Measurements from ENCODE around the gene CYP11A1. TPM values are rescaled to one million over a fixed set of nuclear protein-coding genes. Genes with fewer than 3 reads are reported as not detected.

Gene CYP11A1
- polyA plus RNA-seq, 3 donors, result not detected

DNA sequence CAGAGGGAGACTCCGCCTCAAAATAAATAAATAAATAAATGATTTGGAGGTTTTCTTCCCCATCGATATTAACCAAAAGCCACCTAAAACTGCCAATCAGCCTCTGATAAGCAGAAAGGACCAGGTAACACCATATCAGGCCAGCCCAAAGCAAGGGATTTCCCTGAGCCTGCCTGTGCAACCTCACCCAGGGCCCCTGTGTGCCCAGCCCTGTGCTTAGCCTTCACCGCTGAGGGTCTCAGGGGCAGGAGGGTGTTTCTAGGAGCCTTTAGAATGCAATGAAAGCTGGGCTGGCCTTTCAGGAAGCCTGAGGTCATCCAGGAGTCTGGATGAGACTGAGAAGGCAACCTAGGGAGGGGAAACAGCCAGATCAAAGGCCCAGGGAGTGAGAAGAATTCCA is 35.4 kb downstream of the CYP11A1 start:
- H3K27ac ChIP-seq (ENCODE audit: low read depth in 1 of 2, low read length in 2 of 2), result no peak overlapping the region
- DNase-seq, result no peak
- no peaks in the 10 kb centered on the region for H3K27me3 ChIP-seq (ENCODE audit: control insufficient read depth in 2 of 2, insufficient read depth in 2 of 2, low read length in 2 of 2)
- Mint-ChIP-seq H3K27ac (no peak overlapping the region), H3K36me3 (no peaks in the 10 kb centered on the region), H3K9me3 (peaks cover 7 to 16% (median 13%) of the 10 kb centered on the region in 7 donors), H3K27me3 (ENCODE audit: low read depth in 3 of 3) (peaks cover 3 to 6% (median 5%) of the 10 kb centered on the region in 3 donors), H3K4me3 (no peak overlapping the region), H3K4me1 (peaks cover 2% of the 10 kb centered on the region)
- no peak overlapping the region for H3K4me3 ChIP-seq (replicated peaks in 1 of 3; ENCODE audit: low read depth in 2 of 3, low read length in 3 of 3)
- H3K4me1 ChIP-seq (ENCODE audit: control insufficient read depth in 1 of 2, insufficient read depth in 2 of 2, low read length in 2 of 2), result no peaks in the 10 kb centered on the region
- TF ChIP-seq, protein P1, sequence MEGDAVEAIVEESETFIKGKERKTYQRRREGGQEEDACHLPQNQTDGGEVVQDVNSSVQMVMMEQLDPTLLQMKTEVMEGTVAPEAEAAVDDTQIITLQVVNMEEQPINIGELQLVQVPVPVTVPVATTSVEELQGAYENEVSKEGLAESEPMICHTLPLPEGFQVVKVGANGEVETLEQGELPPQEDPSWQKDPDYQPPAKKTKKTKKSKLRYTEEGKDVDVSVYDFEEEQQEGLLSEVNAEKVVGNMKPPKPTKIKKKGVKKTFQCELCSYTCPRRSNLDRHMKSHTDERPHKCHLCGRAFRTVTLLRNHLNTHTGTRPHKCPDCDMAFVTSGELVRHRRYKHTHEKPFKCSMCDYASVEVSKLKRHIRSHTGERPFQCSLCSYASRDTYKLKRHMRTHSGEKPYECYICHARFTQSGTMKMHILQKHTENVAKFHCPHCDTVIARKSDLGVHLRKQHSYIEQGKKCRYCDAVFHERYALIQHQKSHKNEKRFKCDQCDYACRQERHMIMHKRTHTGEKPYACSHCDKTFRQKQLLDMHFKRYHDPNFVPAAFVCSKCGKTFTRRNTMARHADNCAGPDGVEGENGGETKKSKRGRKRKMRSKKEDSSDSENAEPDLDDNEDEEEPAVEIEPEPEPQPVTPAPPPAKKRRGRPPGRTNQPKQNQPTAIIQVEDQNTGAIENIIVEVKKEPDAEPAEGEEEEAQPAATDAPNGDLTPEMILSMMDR (IDR thresholded peaks at IDR 0.05), result no peak
- H3K9ac ChIP-seq (ENCODE audit: insufficient read depth, low read length, poor library complexity, severe bottlenecking), result no peak overlapping the region
- no peak overlapping the region for H2AFZ ChIP-seq (ENCODE audit: insufficient read depth, low read depth, low read length, poor library complexity, severe bottlenecking)
- intact Hi-C loops (cut with micrococcal nuclease), result no loop called here
- WGBS (ENCODE audit: insufficient coverage), result 100% methylated on average over 1 of the region's 3 CpGs
- H3K4me2 ChIP-seq (replicated peaks; ENCODE audit: extremely low read depth, low read length, poor library complexity, severe bottlenecking), result no peak overlapping the region
- peaks cover 5 to 15% of the 10 kb centered on the region in 2 donors for H3K9me3 ChIP-seq (replicated peaks in 1 of 2; ENCODE audit: control insufficient read depth in 1 of 2, insufficient read depth in 1 of 2, low read length in 2 of 2)
- no peaks in the 10 kb centered on the region for H4K20me1 ChIP-seq (ENCODE audit: insufficient read depth, low read length)
- H3K79me2 ChIP-seq (ENCODE audit: insufficient read depth, low read length), result no peaks in the 10 kb centered on the region
- H3K36me3 ChIP-seq (replicated peaks in 1 of 2; ENCODE audit: control insufficient read depth in 1 of 2, insufficient read depth in 2 of 2, low read length in 2 of 2), result no peaks in the 10 kb centered on the region

DNA sequence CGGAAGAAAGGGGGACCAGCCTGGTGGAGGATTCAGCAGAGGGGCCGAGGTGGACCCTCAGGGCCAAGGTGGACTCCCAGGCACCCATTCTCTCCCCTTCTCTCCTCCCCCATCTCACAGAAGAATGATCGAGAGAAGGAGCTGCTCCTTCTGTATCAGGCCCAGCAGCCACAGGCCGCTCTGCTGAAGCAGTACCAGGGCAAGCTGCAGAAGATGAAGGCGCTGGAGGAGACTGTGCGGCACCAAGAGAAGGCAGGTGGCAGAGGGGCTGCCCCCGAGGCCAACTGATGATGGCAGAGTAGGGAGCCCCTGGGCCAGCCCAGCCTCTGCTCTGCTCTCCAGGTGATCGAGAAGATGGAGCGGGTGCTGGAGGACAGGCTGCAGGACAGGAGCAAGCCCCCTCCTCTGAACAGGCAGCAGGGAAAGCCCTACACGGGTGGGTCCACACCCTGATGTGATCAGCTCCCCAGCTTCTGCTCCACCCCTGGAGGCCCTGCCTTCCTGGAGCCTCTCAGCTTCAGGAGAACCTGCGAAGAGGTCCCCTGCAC is 36.5 kb downstream of the CYP11A1 start:
- Histone ChIP-seq H2AFZ (ENCODE audit: insufficient read depth, low read depth, low read length, poor library complexity, severe bottlenecking) (no peak overlapping the region), H3K4me1 (ENCODE audit: control insufficient read depth in 1 of 2, insufficient read depth in 2 of 2, low read length in 2 of 2) (no peaks in the 10 kb centered on the region), H3K4me3 (replicated peaks in 1 of 3; ENCODE audit: low read depth in 2 of 3, low read length in 3 of 3) (no peak overlapping the region), H3K79me2 (ENCODE audit: insufficient read depth, low read length) (no peaks in the 10 kb centered on the region), H3K27me3 (ENCODE audit: control insufficient read depth in 2 of 2, insufficient read depth in 2 of 2, low read length in 2 of 2) (no peaks in the 10 kb centered on the region), H3K36me3 (replicated peaks in 1 of 2; ENCODE audit: control insufficient read depth in 1 of 2, insufficient read depth in 2 of 2, low read length in 2 of 2) (no peaks in the 10 kb centered on the region), H3K9ac (ENCODE audit: insufficient read depth, low read length, poor library complexity, severe bottlenecking) (no peak overlapping the region), H3K9me3 (replicated peaks in 1 of 2; ENCODE audit: control insufficient read depth in 1 of 2, insufficient read depth in 1 of 2, low read length in 2 of 2) (peaks cover 5 to 15% of the 10 kb centered on the region in 2 donors), H3K4me2 (replicated peaks; ENCODE audit: extremely low read depth, low read length, poor library complexity, severe bottlenecking) (no peak overlapping the region), H4K20me1 (ENCODE audit: insufficient read depth, low read length) (no peaks in the 10 kb centered on the region), H3K27ac (ENCODE audit: low read depth in 1 of 2, low read length in 2 of 2) (no peak overlapping the region)
- intact Hi-C loops (cut with micrococcal nuclease), result no loop called here
- no peak for DNase-seq
- Mint-ChIP-seq H3K27me3 (ENCODE audit: low read depth in 3 of 3) (peaks cover 4 to 5% (median 5%) of the 10 kb centered on the region in 3 donors), H3K27ac (no peak overlapping the region), H3K4me1 (no peaks in the 10 kb centered on the region), H3K9me3 (peaks cover 7 to 16% (median 13%) of the 10 kb centered on the region in 7 donors), H3K4me3 (no peak overlapping the region), H3K36me3 (no peaks in the 10 kb centered on the region)
- TF ChIP-seq, protein P1 (IDR thresholded peaks at IDR 0.05), result no peak
- 95% methylated on average over 9 of the region's 11 CpGs for WGBS (ENCODE audit: insufficient coverage)
